ENCODE data around the gene RAB39A.

- TF ChIP-seq POLR2A (IDR thresholded peaks at IDR 0.05; ENCODE audit: low read length), result no peak
- TF ChIP-seq RNF2 (IDR thresholded peaks at IDR 0.05; ENCODE audit: borderline replicate concordance, low read depth), result no peak
- no peak for TF ChIP-seq RAD21 (conservative IDR thresholded peaks at IDR 0.05 in 1 of 2, IDR thresholded peaks at IDR 0.05 in 1 of 2)
- TF ChIP-seq MAX (IDR thresholded peaks at IDR 0.05), result no peak
- no peak for TF ChIP-seq RCOR1 (IDR thresholded peaks at IDR 0.05; ENCODE audit: low read depth, low read length)
- no peak for TF ChIP-seq ZC3H11A (IDR thresholded peaks at IDR 0.05)
- TF ChIP-seq EP300 (IDR thresholded peaks at IDR 0.05), result no peak
- TF ChIP-seq, protein P1, sequence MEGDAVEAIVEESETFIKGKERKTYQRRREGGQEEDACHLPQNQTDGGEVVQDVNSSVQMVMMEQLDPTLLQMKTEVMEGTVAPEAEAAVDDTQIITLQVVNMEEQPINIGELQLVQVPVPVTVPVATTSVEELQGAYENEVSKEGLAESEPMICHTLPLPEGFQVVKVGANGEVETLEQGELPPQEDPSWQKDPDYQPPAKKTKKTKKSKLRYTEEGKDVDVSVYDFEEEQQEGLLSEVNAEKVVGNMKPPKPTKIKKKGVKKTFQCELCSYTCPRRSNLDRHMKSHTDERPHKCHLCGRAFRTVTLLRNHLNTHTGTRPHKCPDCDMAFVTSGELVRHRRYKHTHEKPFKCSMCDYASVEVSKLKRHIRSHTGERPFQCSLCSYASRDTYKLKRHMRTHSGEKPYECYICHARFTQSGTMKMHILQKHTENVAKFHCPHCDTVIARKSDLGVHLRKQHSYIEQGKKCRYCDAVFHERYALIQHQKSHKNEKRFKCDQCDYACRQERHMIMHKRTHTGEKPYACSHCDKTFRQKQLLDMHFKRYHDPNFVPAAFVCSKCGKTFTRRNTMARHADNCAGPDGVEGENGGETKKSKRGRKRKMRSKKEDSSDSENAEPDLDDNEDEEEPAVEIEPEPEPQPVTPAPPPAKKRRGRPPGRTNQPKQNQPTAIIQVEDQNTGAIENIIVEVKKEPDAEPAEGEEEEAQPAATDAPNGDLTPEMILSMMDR (IDR thresholded peaks at IDR 0.05), result no peak
- TF ChIP-seq FOSL2 (IDR thresholded peaks at IDR 0.05), result no peak
- no peak for TF ChIP-seq FOSL2 (CRISPR knock-in tag; IDR thresholded peaks at IDR 0.05)
- TF ChIP-seq, protein P2, sequence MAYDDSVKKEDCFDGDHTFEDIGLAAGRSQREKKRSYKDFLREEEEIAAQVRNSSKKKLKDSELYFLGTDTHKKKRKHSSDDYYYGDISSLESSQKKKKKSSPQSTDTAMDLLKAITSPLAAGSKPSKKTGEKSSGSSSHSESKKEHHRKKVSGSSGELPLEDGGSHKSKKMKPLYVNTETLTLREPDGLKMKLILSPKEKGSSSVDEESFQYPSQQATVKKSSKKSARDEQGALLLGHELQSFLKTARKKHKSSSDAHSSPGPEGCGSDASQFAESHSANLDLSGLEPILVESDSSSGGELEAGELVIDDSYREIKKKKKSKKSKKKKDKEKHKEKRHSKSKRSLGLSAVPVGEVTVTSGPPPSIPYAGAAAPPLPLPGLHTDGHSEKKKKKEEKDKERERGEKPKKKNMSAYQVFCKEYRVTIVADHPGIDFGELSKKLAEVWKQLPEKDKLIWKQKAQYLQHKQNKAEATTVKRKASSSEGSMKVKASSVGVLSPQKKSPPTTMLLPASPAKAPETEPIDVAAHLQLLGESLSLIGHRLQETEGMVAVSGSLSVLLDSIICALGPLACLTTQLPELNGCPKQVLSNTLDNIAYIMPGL (CRISPR knock-in tag; IDR thresholded peaks at IDR 0.05; ENCODE audit: borderline replicate concordance), result no peak
- no peak for TF ChIP-seq MAZ (IDR thresholded peaks at IDR 0.05; ENCODE audit: borderline replicate concordance, low read depth, low read length)
Observed at GRCh38 chr11:107921997-107922396, 6.3 kb upstream of the RAB39A start.

Measured in A549 (cell line).